Measurements from ENCODE around the gene DNASE1L1.

GRCh38 chrX:154399527-154400368 is 9.3 kb downstream of the DNASE1L1 start:
- no peak for TF ChIP-seq EZH2 (IDR thresholded peaks at IDR 0.05; ENCODE audit: low read length, missing control alignments)
- no peak for TF ChIP-seq CTCF (conservative IDR thresholded peaks at IDR 0.05 in 1 of 2, IDR thresholded peaks at IDR 0.05 in 1 of 2; ENCODE audit: low read depth in 1 of 2, low read length in 2 of 2)

All from fibroblast of lung (primary cell).